Measurements from ENCODE around the gene IL3. TPM values are rescaled to one million over a fixed set of nuclear protein-coding genes. Genes with fewer than 3 reads are reported as not detected.

IL3 gene
- total RNA-seq, 4 donors from 2014 or later, result not detected

DNA sequence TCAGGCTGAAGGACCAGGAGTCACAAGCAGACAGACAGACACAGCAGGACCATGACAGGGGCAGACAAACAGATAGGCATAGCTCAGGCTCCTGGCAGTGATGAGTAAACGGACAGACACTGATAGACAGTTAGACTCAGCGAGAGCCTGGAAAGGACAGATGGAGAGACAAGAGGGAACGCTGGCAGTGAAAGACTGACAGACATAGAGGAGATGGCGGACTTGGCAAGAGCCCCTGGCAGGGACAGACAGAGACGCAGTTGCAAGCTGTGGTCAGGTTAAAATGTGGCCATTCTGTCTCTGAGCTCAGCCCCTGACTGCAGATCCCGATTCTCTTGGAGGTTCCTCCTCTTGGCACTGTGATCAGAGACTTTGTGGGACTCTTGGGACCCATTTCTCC, 26.7 kb downstream of the IL3 start:
- Histone ChIP-seq H3K4me3 (no peak overlapping the region), H3K27me3 (no peaks in the 10 kb centered on the region), H3K27ac (no peak overlapping the region), H3K4me1 (peaks cover 0 to 17% (median 9%) of the 10 kb centered on the region in 3 donors), H3K36me3 (no peaks in the 10 kb centered on the region), H3K9me3 (no peaks in the 10 kb centered on the region)
- DNase-seq, result no peak
- WGBS, 2 donors, result 89 to 91% methylated on average over 6 of the region's 6 CpGs
- TF ChIP-seq POLR2A (IDR thresholded peaks at IDR 0.05) (no peak), CTCF (IDR thresholded peaks at IDR 0.05) (no peak)
- intact Hi-C loops (cut with DNase I), result no loop called here

DNA sequence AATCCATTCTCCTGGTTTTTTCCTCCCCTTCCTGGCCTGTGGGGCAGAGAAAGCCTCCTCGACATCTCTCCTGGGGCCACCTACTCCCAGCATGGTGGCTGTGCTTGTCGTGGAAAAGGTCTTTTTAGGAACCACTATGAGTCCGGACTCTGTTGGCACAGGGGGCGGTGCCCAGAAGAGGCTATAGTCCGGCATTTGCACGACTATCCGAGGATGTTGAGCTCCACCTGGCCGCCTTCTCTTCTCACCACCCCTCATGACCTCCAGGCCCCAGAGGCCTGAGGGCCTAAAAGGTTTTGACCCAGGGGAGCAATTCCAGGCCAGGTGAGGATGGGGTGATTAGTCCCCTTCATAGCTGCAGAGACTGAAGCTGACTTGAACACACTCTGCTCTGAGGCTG, 27.2 kb downstream of the IL3 start:
- intact Hi-C loops (cut with DNase I), result no loop called here
- no peak overlapping the region for H3K4me3 ChIP-seq
- H3K36me3 ChIP-seq, result no peaks in the 10 kb centered on the region
- no peak for DNase-seq
- TF ChIP-seq CTCF (IDR thresholded peaks at IDR 0.05) (no peak), POLR2A (IDR thresholded peaks at IDR 0.05) (no peak)
- H3K9me3 ChIP-seq, result no peaks in the 10 kb centered on the region
- no peak overlapping the region for H3K27ac ChIP-seq
- peaks cover 0 to 17% (median 9%) of the 10 kb centered on the region in 3 donors for H3K4me1 ChIP-seq
- WGBS, 2 donors, result 45 to 85% methylated on average over 2 to 5 of the region's 8 CpGs
- H3K27me3 ChIP-seq, result no peaks in the 10 kb centered on the region

- H3K4me1 ChIP-seq, result peaks cover 2 to 23% (median 14%) of the 10 kb centered on the region in 3 donors
- WGBS, 2 donors, result 67 to 100% methylated on average over 1 of the region's 1 CpG
- TF ChIP-seq CTCF (IDR thresholded peaks at IDR 0.05), result no peak
- no peak for TF ChIP-seq POLR2A (IDR thresholded peaks at IDR 0.05)
- no peaks in the 10 kb centered on the region for H3K9me3 ChIP-seq
- no peak for DNase-seq
- peaks cover 0 to 6% (median 0%) of the 10 kb centered on the region in 4 donors for H3K27me3 ChIP-seq
- H3K4me3 ChIP-seq, result no peak overlapping the region
- intact Hi-C loops (cut with DNase I), result no loop called here
- H3K36me3 ChIP-seq, result no peaks in the 10 kb centered on the region
- no peak overlapping the region for H3K27ac ChIP-seq
These were observed 28.9 kb downstream of the IL3 start for GRCh38 chr5:132089363-132089762.

DNA sequence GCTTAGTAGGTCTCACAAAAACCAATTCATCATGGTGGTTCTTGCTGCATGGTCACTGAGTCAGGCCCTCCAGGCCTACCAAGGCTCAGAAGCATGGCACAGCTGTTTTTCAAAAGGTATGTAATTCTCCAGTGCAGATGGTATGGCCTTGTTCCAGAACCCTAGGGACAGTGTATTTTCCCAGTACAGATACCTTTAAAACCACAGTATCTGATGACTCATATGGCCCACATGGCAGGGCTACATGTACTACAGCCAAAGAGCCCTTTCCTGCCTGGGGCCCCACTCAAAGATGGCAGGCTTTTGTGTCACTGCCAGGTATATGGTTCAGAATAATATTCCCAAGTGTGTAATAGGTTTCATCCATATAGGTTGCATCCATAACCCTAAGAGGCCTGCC, 29.7 kb downstream of the IL3 start:
- Histone ChIP-seq H3K4me1 (peaks cover 6 to 30% (median 21%) of the 10 kb centered on the region in 3 donors), H3K4me3 (no peak overlapping the region), H3K27ac (no peak overlapping the region), H3K27me3 (peaks cover 0 to 8% (median 0%) of the 10 kb centered on the region in 4 donors), H3K36me3 (no peaks in the 10 kb centered on the region), H3K9me3 (no peaks in the 10 kb centered on the region)
- no peak for DNase-seq
- no peak for TF ChIP-seq POLR2A (IDR thresholded peaks at IDR 0.05)
- no peak for TF ChIP-seq CTCF (IDR thresholded peaks at IDR 0.05)
- intact Hi-C loops (cut with DNase I), result no loop called here

DNA sequence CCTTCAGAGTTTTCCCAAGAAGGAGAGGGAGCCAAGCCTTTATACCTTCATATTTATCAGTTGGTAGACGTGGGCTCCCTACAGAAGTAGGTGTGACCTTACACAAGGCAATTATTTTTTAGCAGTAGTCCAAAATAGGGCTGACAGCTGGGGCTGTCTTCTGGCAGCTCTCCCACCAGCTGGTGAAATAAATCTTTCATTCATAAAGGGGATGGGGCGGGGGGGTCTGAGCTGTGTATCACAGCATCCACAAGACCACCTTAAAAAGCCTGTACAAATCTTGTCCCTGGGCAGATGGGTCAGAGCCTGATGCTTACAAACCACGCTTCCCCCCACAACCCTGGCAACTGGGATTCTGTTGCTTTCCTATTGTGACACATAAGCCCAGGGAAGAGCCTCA, 32.8 kb downstream of the IL3 start:
- intact Hi-C loops (cut with DNase I), result no loop called here
- 22 to 61% methylated on average over 1 to 3 of the region's 3 CpGs for WGBS, 2 donors

More for the DNA sequence above, 32.8 kb downstream of the IL3 start:
- H3K27ac ChIP-seq, result no peak overlapping the region
- peaks cover 0 to 8% (median 0%) of the 10 kb centered on the region in 4 donors for H3K27me3 ChIP-seq
- TF ChIP-seq CTCF (IDR thresholded peaks at IDR 0.05) (no peak), POLR2A (IDR thresholded peaks at IDR 0.05) (no peak)
- peaks cover 6 to 22% (median 16%) of the 10 kb centered on the region in 3 donors for H3K4me1 ChIP-seq
- H3K4me3 ChIP-seq, result no peak overlapping the region
- DNase-seq, result no peak
- H3K36me3 ChIP-seq, result no peaks in the 10 kb centered on the region
- H3K9me3 ChIP-seq, result no peaks in the 10 kb centered on the region
